ENCODE results near the gene CCDC77.
"Not testable (repeated sequence)": the region's sequence is repeated elsewhere in the genome, so short reads cannot be mapped to it uniquely, and the experiment has no call there.

GRCh38 chr12:370739-371485, 30.5 kb upstream of the CCDC77 start:
- not testable (repeated sequence) for TF ChIP-seq CTCF, POLR2AphosphoS5 (IDR thresholded peaks at IDR 0.05)
